Sigmoid colon (tissue), 7 donors: Measurements from ENCODE around the gene IMMP2L. TPM values are rescaled to one million over a fixed set of nuclear protein-coding genes. Genes with fewer than 3 reads are reported as not detected.

ENCODE experiments used
- DNase-seq: peaks from one replicate; pipeline ENCODE4 v3.0.0-alpha.2; 2019
- H3K27ac ChIP-seq, 4 donors: fragments of 200-600 bp; sonication (generic); one replicate each; pipeline ENCODE4 v1.5.1; 2016 to 2019; ENCODE audit warnings: mild to moderate bottlenecking in 1 of 4
- H3K27me3 ChIP-seq, 3 donors: fragments of 200-600 bp; sonication (generic); one replicate each; pipeline ENCODE4 v1.5.1; 2019; ENCODE audit warnings: mild to moderate bottlenecking in 1 of 3
- H3K36me3 ChIP-seq, 4 donors: fragments of 200-600 bp; sonication (generic); one replicate each; pipeline ENCODE4 v1.5.1; 2016 to 2019
- H3K4me1 ChIP-seq, 4 donors: fragments of 200-600 bp; sonication (generic); one replicate each; pipeline ENCODE4 v1.5.1; 2017 to 2019
- H3K4me3 ChIP-seq, 4 donors: fragments of 200-600 bp; sonication (generic); one replicate each; pipeline ENCODE4 v1.5.1; 2017 to 2019; ENCODE audit warnings: mild to moderate bottlenecking in 2 of 4, moderate library complexity in 1 of 4
- H3K9me3 ChIP-seq, 4 donors: fragments of 200-600 bp in 3 of 4; sonication (generic) in 3 of 4; one replicate each; pipeline versions ENCODE4 v1.5.1 to v1.6.1; 2013 to 2019
- CTCF ChIP-seq, 4 experiments: fragments of 450-650 bp in 3 of 4; fragments of 200-600 bp in 1 of 4; IDR thresholded peaks; one replicate each; pipeline ENCODE4 v1.5.1; 2016 to 2019; ENCODE audit warnings: antibody characterized with exemption in 4 of 4, mild to moderate bottlenecking in 3 of 4, moderate library complexity in 2 of 4
- EP300 ChIP-seq, 4 donors: sonication (generic); formaldehyde crosslinking; IDR thresholded peaks; one replicate each; pipeline ENCODE4 v1.6.1; 2017; ENCODE audit warnings: antibody characterized with exemption in 4 of 4
- POLR2A ChIP-seq, 2 donors: fragments of 450-650 bp; IDR thresholded peaks; one replicate each; pipeline ENCODE4 v1.6.1; 2016; ENCODE audit warnings: antibody characterized with exemption in 2 of 2, mild to moderate bottlenecking in 2 of 2, moderate library complexity in 2 of 2
- POLR2AphosphoS5 ChIP-seq, 4 donors: sonication (generic); formaldehyde crosslinking; IDR thresholded peaks; one replicate each; pipeline ENCODE4 v1.6.1; 2017; ENCODE audit warnings: antibody characterized with exemption in 4 of 4
- WGBS, 2 donors: extraction: QIAGEN DNeasy Blood & Tissue Kit; methylation state at CpG; one replicate each; pipeline ENCODE4 v1.1.7; 2013; 5-methylcytosine and 5-hydroxymethylcytosine counted together
- intact Hi-C: fragments of 100-400 bp; cut with DNase I; formaldehyde crosslinking; loops from one replicate; pipeline ENCODE4 v1.15.1; 2023
- polyA plus RNA-seq, 3 donors: library from polyadenylated mRNA; stranded (reverse); fragments of 200-250 nt; gene quantifications; one replicate each; pipeline ENCODE4 v1.2.3, GENCODE V29; 2013
- total RNA-seq, 4 donors: library from RNA; depleted of rRNA; stranded (reverse); fragments of >200 nt; gene quantifications; one replicate each; pipeline ENCODE4 v1.1.0, GENCODE V29; 2016
- donor health status: healthy with polysubstance abuse.
- donor health status: Bipolar disorder and iron deficiency.
- donor health status: healthy.

Gene IMMP2L
- total and polyA plus RNA-seq, 7 donors, result 2.5 to 57.9 (median 18.5) TPM

- TF ChIP-seq POLR2AphosphoS5 (IDR thresholded peaks at IDR 0.05), result no peak
- no peak for TF ChIP-seq EP300 (IDR thresholded peaks at IDR 0.05)
- TF ChIP-seq POLR2A (IDR thresholded peaks at IDR 0.05), result no peak
- no peak for TF ChIP-seq CTCF (IDR thresholded peaks at IDR 0.05)
- H3K4me3 ChIP-seq, result no peak overlapping the region
- no peaks in the 10 kb centered on the region for H3K36me3 ChIP-seq
- DNase-seq, result no peak
- H3K9me3 ChIP-seq, result no peaks in the 10 kb centered on the region
- no peaks in the 10 kb centered on the region for H3K27me3 ChIP-seq
- H3K4me1 ChIP-seq, result no peaks in the 10 kb centered on the region
- 95 to 97% methylated on average over 3 of the region's 3 CpGs for WGBS, 2 donors
- H3K27ac ChIP-seq, result no peak overlapping the region
- intact Hi-C loops, result no loop called here
Measured at GRCh38 chr7:110764852-110765251, 797.4 kb downstream of the IMMP2L start.

- intact Hi-C loops, result no loop called here
Measured at GRCh38 chr7:110762546-110763225, 799.6 kb downstream of the IMMP2L start.

GRCh38 chr7:110760341-110760740 lies 802.0 kb downstream of the IMMP2L start:
- Histone ChIP-seq H3K4me1 (no peaks in the 10 kb centered on the region), H3K27me3 (no peaks in the 10 kb centered on the region), H3K27ac (no peak overlapping the region), H3K9me3 (no peaks in the 10 kb centered on the region), H3K4me3 (no peak overlapping the region), H3K36me3 (no peaks in the 10 kb centered on the region)
- 90 to 99% methylated on average over 2 of the region's 2 CpGs for WGBS, 2 donors
- no peak for DNase-seq
- intact Hi-C loops, result no loop called here
- no peak for TF ChIP-seq POLR2AphosphoS5 (IDR thresholded peaks at IDR 0.05)
- TF ChIP-seq POLR2A (IDR thresholded peaks at IDR 0.05), result no peak
- no peak for TF ChIP-seq CTCF (IDR thresholded peaks at IDR 0.05)
- no peak for TF ChIP-seq EP300 (IDR thresholded peaks at IDR 0.05)

More at GRCh38 chr7:110762546-110763225, 799.6 kb downstream of the IMMP2L start:
- TF ChIP-seq CTCF (IDR thresholded peaks at IDR 0.05) (no peak), POLR2A (IDR thresholded peaks at IDR 0.05) (no peak), EP300 (IDR thresholded peaks at IDR 0.05) (no peak), POLR2AphosphoS5 (IDR thresholded peaks at IDR 0.05) (no peak)
- 71 to 73% methylated on average over 2 of the region's 2 CpGs for WGBS, 2 donors
- Histone ChIP-seq H3K27ac (no peak overlapping the region), H3K9me3 (no peaks in the 10 kb centered on the region), H3K27me3 (no peaks in the 10 kb centered on the region), H3K4me1 (no peaks in the 10 kb centered on the region), H3K4me3 (no peak overlapping the region), H3K36me3 (no peaks in the 10 kb centered on the region)
- no peak for DNase-seq

GRCh38 chr7:110759069-110759468 lies 803.2 kb downstream of the IMMP2L start:
- no peak overlapping the region for H3K4me3 ChIP-seq
- no peak for DNase-seq
- H3K9me3 ChIP-seq, result no peaks in the 10 kb centered on the region
- WGBS, 2 donors, result 87 to 88% methylated on average over 4 of the region's 4 CpGs
- H3K27ac ChIP-seq, result no peak overlapping the region
- H3K4me1 ChIP-seq, result no peaks in the 10 kb centered on the region
- H3K36me3 ChIP-seq, result no peaks in the 10 kb centered on the region
- intact Hi-C loops, result no loop called here
- TF ChIP-seq CTCF (IDR thresholded peaks at IDR 0.05) (no peak), POLR2A (IDR thresholded peaks at IDR 0.05) (no peak), POLR2AphosphoS5 (IDR thresholded peaks at IDR 0.05) (no peak), EP300 (IDR thresholded peaks at IDR 0.05) (no peak)
- H3K27me3 ChIP-seq, result no peaks in the 10 kb centered on the region

GRCh38 chr7:110754649-110755048 lies 807.6 kb downstream of the IMMP2L start:
- intact Hi-C loops, result no loop called here
- Histone ChIP-seq H3K4me3 (no peak overlapping the region), H3K27ac (no peak overlapping the region), H3K9me3 (no peaks in the 10 kb centered on the region), H3K36me3 (no peaks in the 10 kb centered on the region), H3K4me1 (no peaks in the 10 kb centered on the region), H3K27me3 (no peaks in the 10 kb centered on the region)
- DNase-seq, result no peak
- no peak for TF ChIP-seq POLR2A (IDR thresholded peaks at IDR 0.05)
- no peak for TF ChIP-seq CTCF (IDR thresholded peaks at IDR 0.05)
- no peak for TF ChIP-seq EP300 (IDR thresholded peaks at IDR 0.05)
- TF ChIP-seq POLR2AphosphoS5 (IDR thresholded peaks at IDR 0.05), result no peak
- WGBS, 2 donors, result 37 to 80% methylated on average over 4 of the region's 4 CpGs
